HG03025 (cell line): Measurements from ENCODE around the gene SERPINE1.
"Not testable (repeated sequence)": the region's sequence is repeated elsewhere in the genome, so short reads cannot be mapped to it uniquely, and the experiment has no call there.

Source experiments
- ATAC-seq: cut with Tn5 transposase; IDR thresholded peaks from one replicate; pipeline ENCODE4 v1.9.1; 2021; ENCODE audit warnings: mild to moderate bottlenecking, moderate library complexity; ENCODE audit not compliant: unreplicated experiment, low FRiP score

The SERPINE1 gene

GRCh38 chr7:101121991-101122932 is 4.6 kb upstream of the SERPINE1 start:
- ATAC-seq = no peak

GRCh38 chr7:101122933-101123702 is 3.8 kb upstream of the SERPINE1 start:
- no peak for ATAC-seq

GRCh38 chr7:101123703-101124068 is 3.2 kb upstream of the SERPINE1 start:
- ATAC-seq = no peak

- no peak for ATAC-seq
Observed at GRCh38 chr7:101124376-101125056, 2.4 kb upstream of the SERPINE1 start.

GRCh38 chr7:101125989-101126650 is 784 bp upstream of the SERPINE1 start:
- no peak for ATAC-seq

GRCh38 chr7:101127460-101128039 is 646 bp downstream of the SERPINE1 start:
- ATAC-seq = no peak

- no peak for ATAC-seq
Observed at GRCh38 chr7:101128040-101128834, 1.3 kb downstream of the SERPINE1 start.

- no peak for ATAC-seq
Observed at GRCh38 chr7:101129603-101130117, 2.8 kb downstream of the SERPINE1 start.

GRCh38 chr7:101132626-101133600 is 6.0 kb downstream of the SERPINE1 start:
- ATAC-seq = not testable (repeated sequence)

- no peak for ATAC-seq
Observed at GRCh38 chr7:101133621-101134398, 6.9 kb downstream of the SERPINE1 start.

- no peak for ATAC-seq
Observed at GRCh38 chr7:101134399-101134980, 7.6 kb downstream of the SERPINE1 start.

GRCh38 chr7:101137651-101138212 is 10.8 kb downstream of the SERPINE1 start:
- ATAC-seq = no peak

- ATAC-seq = no peak
Observed at GRCh38 chr7:101138213-101138870, 11.4 kb downstream of the SERPINE1 start.

- ATAC-seq = no peak
Observed at GRCh38 chr7:101140339-101140699, 13.4 kb downstream of the SERPINE1 start.

GRCh38 chr7:101140746-101141382 is 14.0 kb downstream of the SERPINE1 start:
- ATAC-seq = no peak
